ENCODE data around the gene HIP1.
"Not testable (repeated sequence)": the region's sequence is repeated elsewhere in the genome, so short reads cannot be mapped to it uniquely, and the experiment has no call there.

HIP1 gene

GRCh38 chr7:75639071-75639885, 99.5 kb downstream of the HIP1 start:
- DNase-seq, result peak; percentile 50

- no peak for DNase-seq
These were observed 100.1 kb downstream of the HIP1 start for GRCh38 chr7:75638594-75639070.

GRCh38 chr7:75637854-75638593, 100.7 kb downstream of the HIP1 start:
- DNase-seq, result no peak

DNA sequence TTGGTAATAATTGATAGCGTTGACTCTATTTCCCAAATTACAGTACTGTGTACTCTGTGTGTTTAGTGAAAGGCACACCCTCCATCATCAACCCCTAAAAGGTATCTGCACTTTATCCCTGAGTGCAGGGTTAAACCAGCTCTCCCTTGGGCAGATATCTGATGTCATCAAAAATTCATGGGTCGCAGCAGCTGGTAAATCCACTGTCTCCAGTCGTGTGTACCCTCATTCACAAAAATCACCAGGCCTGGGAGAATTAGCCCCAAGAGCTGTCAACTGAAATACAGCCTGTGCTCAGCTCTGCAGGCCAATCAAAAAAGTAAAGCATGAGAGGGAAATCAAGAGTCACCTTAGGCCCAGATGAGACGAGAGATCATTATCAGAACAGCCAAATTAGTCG, 103.7 kb downstream of the HIP1 start:
- no peak for DNase-seq

GRCh38 chr7:75632587-75632986, 106.2 kb downstream of the HIP1 start:
- not testable (repeated sequence) for DNase-seq

DNA sequence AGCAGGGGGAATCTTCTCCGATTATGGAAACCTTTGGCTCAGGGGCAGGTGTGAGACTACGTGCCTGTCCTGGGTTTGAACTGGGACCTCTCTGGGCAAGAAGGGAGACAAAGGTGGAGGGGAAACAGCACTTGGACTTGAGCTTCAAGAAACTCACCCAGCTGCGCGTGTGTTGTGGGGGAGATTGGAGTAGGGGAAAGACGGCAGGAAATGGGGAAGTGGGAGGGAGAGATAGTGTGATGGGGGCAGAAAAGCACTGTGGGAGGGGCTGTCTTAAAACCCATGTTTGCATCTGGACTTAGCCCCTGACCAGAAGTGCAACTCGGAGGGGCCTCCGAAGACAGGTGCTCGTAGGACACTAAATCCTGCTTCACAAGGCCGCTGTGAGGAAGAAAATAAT, 107.0 kb downstream of the HIP1 start:
- DNase-seq, result no peak

DNA sequence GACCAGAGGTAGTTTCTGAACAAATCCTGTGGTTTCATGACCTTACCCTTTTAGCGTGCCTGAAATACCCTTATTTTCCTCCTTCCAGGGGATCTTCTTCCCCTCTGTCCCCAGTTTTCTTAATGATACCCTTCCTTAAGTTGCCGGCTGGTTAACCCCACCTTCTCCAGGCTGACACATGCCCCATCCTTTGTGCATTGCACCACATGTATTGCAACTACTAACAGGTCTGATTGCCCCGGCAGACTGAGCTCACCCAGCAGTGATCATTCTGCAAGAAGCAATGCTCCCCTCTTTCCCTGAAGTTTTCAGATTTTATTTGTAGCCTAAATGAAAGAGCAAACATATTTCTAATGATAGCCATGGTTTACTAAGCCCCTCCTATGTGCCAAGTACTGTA, 108.2 kb downstream of the HIP1 start:
- no peak for DNase-seq

DNA sequence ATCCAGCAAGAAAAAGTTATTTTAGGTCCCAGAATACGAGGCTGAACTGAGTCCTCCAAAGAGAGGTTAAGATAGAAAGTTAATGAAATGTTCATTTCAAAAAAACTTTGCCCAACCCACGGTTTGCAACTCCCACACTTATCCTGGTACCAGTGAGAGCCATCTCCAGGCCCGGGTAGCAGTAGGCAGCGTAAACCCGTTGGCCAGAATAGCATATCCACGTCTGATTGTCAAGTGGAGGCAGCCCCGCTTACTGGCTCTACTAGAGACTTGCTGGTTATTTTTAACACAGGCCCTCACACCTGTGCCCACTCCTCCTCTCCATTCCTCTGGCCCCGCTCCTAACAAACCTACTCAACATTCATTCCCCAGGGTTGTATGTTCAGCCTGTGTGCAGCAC, 109.7 kb downstream of the HIP1 start:
- DNase-seq, result no peak

- DNase-seq, result no peak
These were observed 110.7 kb downstream of the HIP1 start for GRCh38 chr7:75628055-75628454.

DNA sequence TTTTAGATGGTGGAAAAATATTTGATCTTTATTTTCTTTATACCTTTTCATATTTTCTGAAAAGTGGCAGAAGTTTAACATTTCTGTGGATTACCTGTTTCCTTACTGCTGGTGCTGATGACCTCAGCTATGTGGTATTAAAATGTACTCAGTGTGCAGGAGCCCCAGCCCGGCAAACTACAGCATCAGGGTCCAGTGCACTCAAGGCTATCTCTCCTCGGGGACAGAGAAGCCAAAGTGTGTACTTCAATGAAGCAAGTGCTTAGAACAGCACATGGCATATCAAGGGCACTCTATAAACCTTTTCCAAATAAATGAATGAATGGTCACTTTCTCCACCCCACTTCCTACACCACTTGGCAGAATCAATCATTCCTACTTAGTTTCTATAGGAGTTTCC, 111.8 kb downstream of the HIP1 start:
- DNase-seq, result no peak

- DNase-seq, result no peak
These were observed 112.9 kb downstream of the HIP1 start for GRCh38 chr7:75625868-75626267.

DNA sequence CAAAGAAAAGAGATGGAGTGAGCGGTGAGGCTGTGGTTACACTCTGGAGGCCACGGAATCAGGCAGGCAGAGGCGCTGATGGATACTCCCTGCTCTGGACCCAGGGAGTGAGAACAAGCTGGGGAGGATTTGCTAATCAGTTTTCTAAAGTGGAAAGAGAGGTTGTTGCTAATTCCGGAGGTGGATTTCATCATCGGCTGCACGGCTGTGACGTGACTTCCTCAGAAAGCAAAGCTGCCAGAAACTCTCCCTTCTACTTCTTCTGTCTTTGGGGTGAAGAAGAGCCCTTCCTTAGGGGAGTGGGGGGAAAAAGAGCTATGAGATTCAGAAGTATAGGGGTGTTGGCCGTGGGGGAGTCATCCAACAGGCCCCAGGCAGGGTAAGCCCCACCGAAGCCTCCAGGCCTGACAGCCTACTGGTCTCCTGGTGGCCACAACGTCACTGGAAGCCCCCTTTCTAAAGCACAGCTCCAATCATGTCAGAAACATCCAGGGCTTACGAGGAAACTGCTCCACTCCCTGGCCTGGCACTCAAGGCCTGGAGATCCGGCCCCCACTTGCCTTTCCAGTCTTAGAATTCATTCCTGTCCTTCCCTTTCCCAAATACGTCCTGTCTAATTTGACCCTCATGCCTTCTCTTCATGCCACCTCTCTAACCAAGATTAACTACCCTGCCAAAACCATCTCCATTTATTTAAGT, 114.5 kb downstream of the HIP1 start:
- DNase-seq, result no peak

GRCh38 chr7:75623390-75624133, 115.2 kb downstream of the HIP1 start:
- DNase-seq, result no peak

DNA sequence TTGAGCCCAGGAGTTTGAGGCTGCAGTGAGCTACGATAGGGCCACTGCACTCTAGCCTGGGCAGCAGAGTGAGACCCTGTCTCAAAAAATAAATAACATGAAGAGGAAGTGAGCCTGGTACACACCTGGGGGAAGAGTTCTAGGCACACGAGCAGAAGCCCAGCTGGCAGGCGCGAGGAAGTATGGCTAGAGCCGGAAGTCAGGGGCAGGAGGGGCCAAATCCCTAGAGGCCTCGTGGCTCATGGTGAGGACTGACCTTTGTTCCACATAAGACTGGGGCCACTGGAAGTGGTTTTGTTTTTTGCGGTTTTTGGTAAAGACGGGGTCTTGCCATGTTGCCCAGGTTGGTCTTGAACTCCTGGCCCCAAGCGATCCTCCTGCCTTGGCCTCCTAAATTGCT, 117.6 kb downstream of the HIP1 start:
- no peak for DNase-seq

DNA sequence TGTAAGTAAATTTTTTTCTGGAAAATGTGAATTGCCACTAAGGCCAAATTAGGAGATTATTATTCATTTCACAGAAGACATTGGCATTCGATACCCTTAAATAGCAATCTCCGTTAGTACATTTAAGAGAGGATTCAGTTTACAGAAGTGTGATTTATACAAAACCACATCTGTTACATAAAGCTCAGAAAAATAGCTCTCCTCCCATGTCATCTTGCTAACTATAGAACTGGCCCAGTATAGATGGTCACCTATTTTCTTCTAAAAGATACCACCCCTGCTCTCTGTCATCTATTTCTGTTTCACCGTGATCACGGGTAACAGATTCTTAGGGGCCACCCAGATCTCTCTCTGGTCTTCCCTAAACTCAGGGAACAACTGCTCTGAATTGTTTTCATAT, 119.1 kb downstream of the HIP1 start:
- no peak for DNase-seq

- DNase-seq, result no peak
These were observed 121.0 kb downstream of the HIP1 start for GRCh38 chr7:75617634-75618234.

- no peak for DNase-seq
These were observed 122.1 kb downstream of the HIP1 start for GRCh38 chr7:75616421-75617167.

DNA sequence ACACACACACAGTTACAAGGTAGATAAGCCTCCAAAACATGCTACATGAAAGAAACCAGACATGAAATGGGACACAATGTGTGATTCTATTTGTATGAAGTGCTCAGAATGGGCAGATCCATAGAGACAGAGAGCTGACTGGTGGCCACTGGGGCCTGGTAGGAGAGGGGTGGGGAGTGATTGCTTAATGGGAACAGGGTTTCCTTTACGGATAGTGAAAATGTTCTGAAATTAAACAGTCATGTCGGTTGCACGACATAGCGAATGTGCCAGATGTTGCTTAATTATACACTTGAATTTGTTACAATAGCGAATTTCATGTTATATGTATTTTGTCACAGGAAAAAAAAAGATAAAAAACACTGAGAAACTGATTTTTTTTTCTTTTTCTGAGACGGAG, 124.3 kb downstream of the HIP1 start:
- no peak for DNase-seq

DNA sequence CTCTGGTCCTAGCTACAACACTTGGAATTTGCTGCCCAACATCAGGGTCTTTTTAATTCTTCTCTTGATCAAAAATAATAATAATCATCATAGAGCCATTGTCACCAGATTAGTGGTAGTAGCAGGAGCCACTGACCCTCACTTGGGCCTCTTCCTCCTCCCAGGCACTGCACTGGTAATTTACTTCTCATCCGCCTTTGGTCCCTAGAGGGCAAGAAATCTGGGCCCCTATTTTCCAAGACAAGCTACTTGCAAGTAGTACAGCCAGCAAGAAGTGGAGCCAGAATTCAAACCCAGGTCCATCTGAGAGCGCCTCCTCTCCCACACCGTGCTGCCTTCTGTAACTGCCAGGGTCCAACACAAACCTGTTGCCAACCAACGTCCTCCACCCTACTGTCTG, 125.4 kb downstream of the HIP1 start:
- DNase-seq, result no peak

GRCh38 chr7:75611557-75612178, 127.1 kb downstream of the HIP1 start:
- DNase-seq, result no peak

- not testable (repeated sequence) for DNase-seq
These were observed 129.3 kb downstream of the HIP1 start for GRCh38 chr7:75609416-75609815.
